GM20000 (cell line): ENCODE measurements around the gene LRP1.

Source experiments
- DNase-seq: peaks from one replicate; pipeline ENCODE4 v3.0.0; 2012; ENCODE audit warnings: low spot score
- TF ChIP-seq, protein P1 (sequence below): IDR thresholded peaks from 2 replicates; pipeline ENCODE4 v1.5.1; 2012; ENCODE audit warnings: mild to moderate bottlenecking, control low read depth; ENCODE audit errors: extremely low read depth, missing control alignments

The LRP1 gene

DNA sequence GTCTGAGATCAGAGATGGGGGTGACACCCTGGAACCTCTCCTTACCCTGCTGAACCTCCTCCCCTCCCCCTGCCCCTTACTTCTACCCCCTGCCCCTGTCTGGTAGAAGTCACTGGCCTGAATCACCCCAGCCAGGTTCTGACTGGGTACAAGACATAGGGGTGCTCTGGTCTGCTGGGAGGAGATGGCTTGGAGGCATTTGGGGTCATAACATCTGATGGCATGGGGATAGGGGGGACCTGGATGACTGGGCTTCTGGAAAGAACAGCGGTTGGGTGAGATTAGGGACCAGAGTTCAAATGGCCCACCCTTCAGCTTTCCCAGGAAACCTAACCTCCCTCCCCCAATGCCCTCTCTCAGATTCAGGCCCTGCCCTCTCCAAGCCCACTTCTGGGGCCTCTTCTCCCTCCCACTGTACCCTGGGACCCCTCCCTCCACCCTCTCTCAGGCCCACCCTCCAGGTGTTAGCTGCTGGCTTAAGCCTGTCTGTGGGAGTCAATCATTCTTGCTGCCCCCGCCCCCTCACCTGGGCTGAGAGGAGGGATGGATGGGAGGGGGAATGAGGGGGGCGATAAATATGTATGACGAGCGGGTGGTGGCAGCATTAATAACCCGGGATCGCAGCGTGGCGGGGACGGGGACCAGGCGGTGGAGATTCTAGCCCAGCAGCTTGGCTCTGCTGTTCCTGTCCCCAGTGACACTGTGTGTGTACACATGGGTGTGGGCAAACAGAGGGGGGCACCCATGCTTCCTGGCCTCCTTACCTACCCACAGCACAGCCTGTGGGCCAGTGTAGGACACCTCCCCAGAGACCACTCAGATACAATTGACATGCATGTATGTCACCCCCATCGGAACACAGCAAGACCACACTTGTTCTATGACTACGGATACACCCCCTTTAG is 94.3 kb downstream of the LRP1 start:
- TF ChIP-seq, protein P1, sequence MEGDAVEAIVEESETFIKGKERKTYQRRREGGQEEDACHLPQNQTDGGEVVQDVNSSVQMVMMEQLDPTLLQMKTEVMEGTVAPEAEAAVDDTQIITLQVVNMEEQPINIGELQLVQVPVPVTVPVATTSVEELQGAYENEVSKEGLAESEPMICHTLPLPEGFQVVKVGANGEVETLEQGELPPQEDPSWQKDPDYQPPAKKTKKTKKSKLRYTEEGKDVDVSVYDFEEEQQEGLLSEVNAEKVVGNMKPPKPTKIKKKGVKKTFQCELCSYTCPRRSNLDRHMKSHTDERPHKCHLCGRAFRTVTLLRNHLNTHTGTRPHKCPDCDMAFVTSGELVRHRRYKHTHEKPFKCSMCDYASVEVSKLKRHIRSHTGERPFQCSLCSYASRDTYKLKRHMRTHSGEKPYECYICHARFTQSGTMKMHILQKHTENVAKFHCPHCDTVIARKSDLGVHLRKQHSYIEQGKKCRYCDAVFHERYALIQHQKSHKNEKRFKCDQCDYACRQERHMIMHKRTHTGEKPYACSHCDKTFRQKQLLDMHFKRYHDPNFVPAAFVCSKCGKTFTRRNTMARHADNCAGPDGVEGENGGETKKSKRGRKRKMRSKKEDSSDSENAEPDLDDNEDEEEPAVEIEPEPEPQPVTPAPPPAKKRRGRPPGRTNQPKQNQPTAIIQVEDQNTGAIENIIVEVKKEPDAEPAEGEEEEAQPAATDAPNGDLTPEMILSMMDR, result no peak
- DNase-seq, result no peak

DNA sequence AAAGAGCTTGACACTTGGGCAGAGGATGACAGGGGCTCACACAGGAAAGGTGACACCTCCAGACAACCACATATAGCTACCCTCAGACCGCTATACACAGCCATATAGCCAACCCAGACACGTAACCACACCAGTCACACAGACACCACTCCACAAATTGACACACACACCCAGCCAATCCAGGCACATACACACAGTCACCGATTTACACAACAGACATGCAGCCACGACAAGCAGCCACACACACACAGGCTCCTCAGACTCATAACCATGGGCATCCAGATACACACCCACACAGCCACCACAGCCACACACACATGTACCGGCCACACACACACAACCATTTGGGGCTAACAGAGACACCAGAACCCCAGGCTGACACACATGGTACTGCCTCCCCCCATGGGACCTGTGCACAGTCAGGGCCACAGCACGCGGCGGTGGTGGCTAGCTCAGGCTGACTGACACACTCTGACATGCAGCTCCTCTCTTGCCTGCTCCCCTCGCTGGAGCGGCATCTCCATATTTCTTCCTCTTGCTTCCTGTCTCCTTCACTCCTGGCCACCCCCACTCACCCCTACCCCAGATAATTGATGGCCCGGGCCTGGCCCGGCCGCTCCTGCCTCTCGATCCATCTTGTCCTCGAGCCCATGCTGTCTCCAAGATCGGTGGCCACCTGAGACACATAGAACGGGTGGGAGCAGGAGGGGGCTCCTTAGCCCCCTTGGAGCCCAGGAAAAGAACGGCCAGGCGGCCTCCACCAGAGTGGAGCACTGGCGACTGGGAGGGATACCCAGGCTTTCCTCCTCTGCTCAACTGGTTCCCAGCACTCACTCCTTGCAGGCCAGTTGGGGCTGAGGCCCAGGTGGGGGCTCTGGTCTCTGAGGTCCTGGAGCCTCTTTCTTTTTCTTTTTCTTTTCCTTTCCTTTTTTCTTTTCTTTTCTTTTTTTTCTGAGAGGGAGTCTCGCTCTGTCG is 95.2 kb downstream of the LRP1 start:
- TF ChIP-seq, protein P1, result no peak
- no peak for DNase-seq

DNA sequence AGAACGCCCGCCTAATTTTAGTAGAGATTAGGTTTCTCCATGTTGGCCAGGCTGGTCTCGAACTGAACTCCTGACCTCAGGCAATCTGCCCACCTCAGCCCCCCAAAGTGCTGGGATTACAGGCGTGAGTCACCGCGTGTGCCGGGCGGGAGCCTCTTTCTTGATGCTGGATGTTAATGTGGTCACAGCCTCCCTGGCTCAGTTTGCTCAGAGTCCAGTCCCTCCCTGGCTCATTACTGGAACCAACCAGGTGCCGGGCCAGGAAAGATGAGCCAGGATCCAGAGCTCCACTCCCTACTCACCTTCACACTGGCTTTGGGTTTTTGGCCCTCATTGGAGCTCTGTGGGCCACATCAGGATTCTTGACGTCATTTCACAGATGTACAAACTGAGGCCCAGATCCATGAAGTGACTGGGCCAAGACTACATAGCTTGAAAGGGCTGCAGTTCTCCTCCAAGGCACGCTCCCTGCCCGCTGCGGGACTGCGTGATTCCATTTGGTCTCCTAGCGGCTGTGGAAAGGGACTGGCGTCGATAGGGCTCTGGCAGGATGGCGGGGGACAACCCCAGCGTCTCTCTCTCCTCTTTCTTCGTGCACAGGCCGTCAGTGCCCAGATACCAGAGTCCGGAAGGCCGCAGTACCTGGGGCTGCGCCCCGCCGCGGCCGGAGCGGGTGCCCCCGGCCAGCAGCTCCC is 96.1 kb downstream of the LRP1 start:
- TF ChIP-seq, protein P1, result no peak
- no peak for DNase-seq

DNA sequence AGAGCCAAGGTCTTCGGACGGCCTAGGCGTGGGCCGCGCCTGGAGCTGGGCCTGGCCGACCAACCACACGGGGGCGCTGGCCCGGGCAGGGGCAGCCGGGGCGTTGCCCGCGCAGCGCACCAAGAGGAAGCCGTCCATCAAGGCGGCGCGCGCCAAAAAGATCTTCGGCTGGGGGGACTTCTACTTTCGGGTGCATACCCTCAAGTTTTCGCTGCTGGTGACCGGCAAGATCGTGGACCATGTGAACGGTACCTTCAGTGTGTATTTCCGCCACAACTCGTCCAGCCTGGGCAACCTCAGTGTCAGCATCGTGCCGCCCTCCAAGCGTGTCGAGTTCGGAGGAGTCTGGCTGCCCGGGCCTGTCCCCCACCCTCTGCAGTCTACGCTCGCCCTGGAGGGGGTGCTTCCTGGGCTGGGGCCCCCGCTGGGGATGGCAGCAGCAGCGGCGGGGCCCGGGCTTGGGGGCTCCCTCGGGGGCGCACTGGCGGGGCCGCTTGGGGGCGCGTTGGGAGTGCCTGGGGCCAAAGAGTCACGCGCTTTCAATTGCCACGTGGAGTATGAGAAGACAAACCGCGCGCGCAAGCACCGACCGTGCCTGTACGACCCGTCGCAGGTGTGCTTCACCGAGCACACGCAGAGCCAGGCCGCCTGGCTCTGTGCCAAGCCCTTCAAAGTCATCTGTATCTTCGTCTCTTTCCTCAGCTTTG is 96.8 kb downstream of the LRP1 start:
- TF ChIP-seq, protein P1, result peak; percentile 68
- DNase-seq, result peak; percentile 77

DNA sequence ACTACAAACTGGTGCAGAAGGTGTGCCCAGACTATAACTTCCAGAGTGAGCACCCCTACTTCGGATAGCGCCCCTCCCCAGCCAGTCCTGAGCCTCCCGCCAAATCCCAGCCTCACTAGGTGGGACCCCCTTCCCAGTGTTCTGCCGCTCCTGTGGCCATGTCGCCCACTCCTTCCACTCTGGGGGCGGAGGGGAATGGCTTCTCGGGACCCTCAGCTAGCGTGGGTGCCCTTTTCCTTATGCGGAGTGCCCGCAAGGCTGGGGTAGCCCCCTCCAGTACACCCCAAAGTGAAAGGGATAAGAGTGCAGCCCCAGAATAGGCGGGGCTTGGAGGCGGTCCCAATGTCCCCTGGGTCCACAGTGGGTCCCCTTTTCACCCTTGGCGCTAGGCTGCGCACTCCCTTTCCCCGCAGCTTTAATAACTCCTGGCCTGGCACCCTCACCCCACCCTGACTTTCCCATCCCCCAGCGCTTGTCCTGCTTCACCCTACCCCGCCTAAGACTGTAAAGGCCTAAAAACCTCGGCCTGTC is 97.5 kb downstream of the LRP1 start:
- DNase-seq, result no peak
- TF ChIP-seq, protein P1, result no peak

DNA sequence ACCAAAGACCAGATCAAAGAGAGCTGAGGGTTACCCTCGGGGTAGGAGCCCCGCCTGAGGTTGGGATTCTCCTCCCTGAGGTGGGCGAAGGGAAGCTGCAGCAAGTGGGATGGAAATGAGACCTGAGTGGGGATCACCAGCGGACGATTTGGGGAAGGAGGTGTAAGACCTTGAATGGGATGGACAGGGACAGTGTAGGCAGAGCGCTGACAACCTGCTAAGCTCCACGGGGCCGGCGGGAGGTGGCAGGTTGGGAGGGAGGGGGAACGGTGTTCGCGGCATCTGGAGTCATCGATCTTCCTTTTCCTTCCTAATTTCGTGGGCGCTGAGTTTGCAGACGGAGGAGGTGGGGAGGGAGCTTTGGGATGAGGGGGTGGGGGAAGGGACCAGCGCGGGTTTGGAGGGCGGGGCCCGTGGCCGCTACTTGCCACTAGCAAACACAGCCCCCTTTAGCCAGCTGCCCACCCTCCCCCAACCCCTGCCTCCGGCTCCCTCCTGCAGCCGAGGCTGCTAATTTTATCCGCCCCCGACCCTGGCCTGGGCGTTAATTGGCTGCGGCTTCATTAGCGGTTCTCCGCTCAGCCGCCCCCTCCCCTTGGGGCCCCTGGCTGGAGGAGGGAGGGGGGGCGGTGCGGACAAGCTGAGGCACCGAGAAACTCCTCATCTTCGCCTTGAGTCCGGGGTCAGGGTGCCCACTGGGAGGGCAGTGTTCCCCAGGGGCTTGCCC is 98.5 kb downstream of the LRP1 start:
- TF ChIP-seq, protein P1, result no peak
- no peak for DNase-seq
